ENCODE measurements around the gene EFCAB10.

Gene EFCAB10

GRCh38 chr7:105619590-105619989, 38.3 kb upstream of the EFCAB10 start:
- ATAC-seq, result no peak
- TF ChIP-seq ZC3H10 (CRISPR knock-in tag; IDR thresholded peaks at IDR 0.05), result no peak
- no peak for TF ChIP-seq ZNF8 (CRISPR knock-in tag; IDR thresholded peaks at IDR 0.05)
- no peak for TF ChIP-seq SNAI2 (CRISPR knock-in tag; IDR thresholded peaks at IDR 0.05)
- TF ChIP-seq TOX (CRISPR knock-in tag; IDR thresholded peaks at IDR 0.05; ENCODE audit: borderline replicate concordance), result no peak
- TF ChIP-seq ISL1 (CRISPR knock-in tag; IDR thresholded peaks at IDR 0.05), result no peak
- TF ChIP-seq ZFP30 (CRISPR knock-in tag; IDR thresholded peaks at IDR 0.05), result no peak
- no peak for TF ChIP-seq TCF4 (CRISPR knock-in tag; IDR thresholded peaks at IDR 0.05; ENCODE audit: borderline replicate concordance)
- TF ChIP-seq ZNF565 (CRISPR knock-in tag; conservative IDR thresholded peaks at IDR 0.05; ENCODE audit: low read depth), result no peak
- TF ChIP-seq GLIS3 (CRISPR knock-in tag; IDR thresholded peaks at IDR 0.05), result no peak
- TF ChIP-seq PPARA (CRISPR knock-in tag; IDR thresholded peaks at IDR 0.05; ENCODE audit: borderline replicate concordance), result no peak
- TF ChIP-seq BACH2 (CRISPR knock-in tag; IDR thresholded peaks at IDR 0.05; ENCODE audit: borderline replicate concordance), result no peak

DNA sequence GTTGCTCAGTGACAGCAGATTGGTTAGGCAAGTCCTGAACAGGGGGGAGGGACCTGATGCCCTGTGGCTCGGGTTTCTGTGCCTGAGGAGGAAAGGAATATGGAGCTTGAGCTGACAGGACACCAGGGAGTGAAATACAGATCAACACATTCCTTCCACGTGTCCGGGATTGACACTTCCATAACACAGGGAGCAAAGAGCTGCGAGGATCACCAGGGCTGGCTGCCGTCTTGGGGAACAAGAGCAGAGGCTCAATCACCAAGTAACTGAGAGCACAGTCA, 36.7 kb upstream of the EFCAB10 start:
- TF ChIP-seq BACH2 (CRISPR knock-in tag; IDR thresholded peaks at IDR 0.05; ENCODE audit: borderline replicate concordance), result no peak
- TF ChIP-seq ZNF70 (CRISPR knock-in tag; IDR thresholded peaks at IDR 0.05), result no peak
- TF ChIP-seq ZC3H10 (CRISPR knock-in tag; IDR thresholded peaks at IDR 0.05), result no peak
- no peak for TF ChIP-seq ZNF8 (CRISPR knock-in tag; IDR thresholded peaks at IDR 0.05)

DNA sequence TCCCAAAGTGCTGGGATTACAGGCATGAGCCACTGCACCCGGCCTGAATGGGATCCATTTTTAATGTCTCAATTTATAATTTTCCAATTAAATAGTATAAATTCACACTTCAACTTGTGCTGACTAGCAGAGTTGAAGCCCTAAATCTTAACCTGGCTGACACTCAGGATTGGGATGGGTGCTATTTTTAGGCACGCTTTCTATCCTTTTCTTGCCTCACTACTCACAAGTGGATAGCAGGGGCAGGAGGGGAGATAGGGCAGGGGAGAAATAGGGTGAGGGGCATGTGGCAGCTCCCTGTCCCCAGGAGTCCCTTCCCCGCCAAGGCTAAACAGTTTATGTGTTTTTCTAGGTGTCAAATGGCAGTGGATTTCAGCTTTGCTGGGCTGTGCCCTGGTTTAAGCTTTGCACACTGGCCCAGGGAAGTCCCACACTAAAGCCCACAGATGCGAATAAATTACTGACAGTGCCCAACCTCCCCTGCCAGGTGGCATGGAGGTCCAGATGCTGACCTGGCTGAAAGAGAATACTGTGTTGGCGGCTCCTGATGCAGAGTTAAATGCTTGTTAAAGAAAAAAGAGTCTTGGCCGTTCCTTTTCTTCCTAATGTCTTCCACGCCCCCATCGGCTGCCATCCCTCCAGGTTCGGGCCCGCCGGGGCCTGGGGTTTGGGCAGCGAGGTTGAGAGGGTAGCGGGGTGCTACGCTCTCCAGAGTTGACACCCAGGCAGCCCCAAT, 36.2 kb upstream of the EFCAB10 start:
- ATAC-seq, result no peak
- TF ChIP-seq ZFP3 (CRISPR knock-in tag; IDR thresholded peaks at IDR 0.05), result no peak
- TF ChIP-seq ZC3H10 (CRISPR knock-in tag; IDR thresholded peaks at IDR 0.05), result no peak
- TF ChIP-seq, protein P1, sequence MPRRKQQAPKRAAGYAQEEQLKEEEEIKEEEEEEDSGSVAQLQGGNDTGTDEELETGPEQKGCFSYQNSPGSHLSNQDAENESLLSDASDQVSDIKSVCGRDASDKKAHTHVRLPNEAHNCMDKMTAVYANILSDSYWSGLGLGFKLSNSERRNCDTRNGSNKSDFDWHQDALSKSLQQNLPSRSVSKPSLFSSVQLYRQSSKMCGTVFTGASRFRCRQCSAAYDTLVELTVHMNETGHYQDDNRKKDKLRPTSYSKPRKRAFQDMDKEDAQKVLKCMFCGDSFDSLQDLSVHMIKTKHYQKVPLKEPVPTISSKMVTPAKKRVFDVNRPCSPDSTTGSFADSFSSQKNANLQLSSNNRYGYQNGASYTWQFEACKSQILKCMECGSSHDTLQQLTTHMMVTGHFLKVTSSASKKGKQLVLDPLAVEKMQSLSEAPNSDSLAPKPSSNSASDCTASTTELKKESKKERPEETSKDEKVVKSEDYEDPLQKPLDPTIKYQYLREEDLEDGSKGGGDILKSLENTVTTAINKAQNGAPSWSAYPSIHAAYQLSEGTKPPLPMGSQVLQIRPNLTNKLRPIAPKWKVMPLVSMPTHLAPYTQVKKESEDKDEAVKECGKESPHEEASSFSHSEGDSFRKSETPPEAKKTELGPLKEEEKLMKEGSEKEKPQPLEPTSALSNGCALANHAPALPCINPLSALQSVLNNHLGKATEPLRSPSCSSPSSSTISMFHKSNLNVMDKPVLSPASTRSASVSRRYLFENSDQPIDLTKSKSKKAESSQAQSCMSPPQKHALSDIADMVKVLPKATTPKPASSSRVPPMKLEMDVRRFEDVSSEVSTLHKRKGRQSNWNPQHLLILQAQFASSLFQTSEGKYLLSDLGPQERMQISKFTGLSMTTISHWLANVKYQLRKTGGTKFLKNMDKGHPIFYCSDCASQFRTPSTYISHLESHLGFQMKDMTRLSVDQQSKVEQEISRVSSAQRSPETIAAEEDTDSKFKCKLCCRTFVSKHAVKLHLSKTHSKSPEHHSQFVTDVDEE (CRISPR knock-in tag; IDR thresholded peaks at IDR 0.05), result no peak
- TF ChIP-seq TCF4 (CRISPR knock-in tag; IDR thresholded peaks at IDR 0.05; ENCODE audit: borderline replicate concordance), result no peak
- TF ChIP-seq CSDC2 (CRISPR knock-in tag; IDR thresholded peaks at IDR 0.05), result no peak
- no peak for TF ChIP-seq SNAI2 (CRISPR knock-in tag; IDR thresholded peaks at IDR 0.05)
- TF ChIP-seq ZNF8 (CRISPR knock-in tag; IDR thresholded peaks at IDR 0.05), result no peak
- no peak for TF ChIP-seq ZFP30 (CRISPR knock-in tag; IDR thresholded peaks at IDR 0.05)
- TF ChIP-seq ESRRG (CRISPR knock-in tag; IDR thresholded peaks at IDR 0.05), result no peak
- TF ChIP-seq PPARA (CRISPR knock-in tag; IDR thresholded peaks at IDR 0.05; ENCODE audit: borderline replicate concordance), result no peak
- no peak for TF ChIP-seq TOX (CRISPR knock-in tag; IDR thresholded peaks at IDR 0.05; ENCODE audit: borderline replicate concordance)
- no peak for TF ChIP-seq POU6F1 (CRISPR knock-in tag; IDR thresholded peaks at IDR 0.05; ENCODE audit: borderline replicate concordance, low read depth)
- TF ChIP-seq, protein P2, sequence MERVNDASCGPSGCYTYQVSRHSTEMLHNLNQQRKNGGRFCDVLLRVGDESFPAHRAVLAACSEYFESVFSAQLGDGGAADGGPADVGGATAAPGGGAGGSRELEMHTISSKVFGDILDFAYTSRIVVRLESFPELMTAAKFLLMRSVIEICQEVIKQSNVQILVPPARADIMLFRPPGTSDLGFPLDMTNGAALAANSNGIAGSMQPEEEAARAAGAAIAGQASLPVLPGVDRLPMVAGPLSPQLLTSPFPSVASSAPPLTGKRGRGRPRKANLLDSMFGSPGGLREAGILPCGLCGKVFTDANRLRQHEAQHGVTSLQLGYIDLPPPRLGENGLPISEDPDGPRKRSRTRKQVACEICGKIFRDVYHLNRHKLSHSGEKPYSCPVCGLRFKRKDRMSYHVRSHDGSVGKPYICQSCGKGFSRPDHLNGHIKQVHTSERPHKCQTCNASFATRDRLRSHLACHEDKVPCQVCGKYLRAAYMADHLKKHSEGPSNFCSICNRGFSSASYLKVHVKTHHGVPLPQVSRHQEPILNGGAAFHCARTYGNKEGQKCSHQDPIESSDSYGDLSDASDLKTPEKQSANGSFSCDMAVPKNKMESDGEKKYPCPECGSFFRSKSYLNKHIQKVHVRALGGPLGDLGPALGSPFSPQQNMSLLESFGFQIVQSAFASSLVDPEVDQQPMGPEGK (CRISPR knock-in tag; IDR thresholded peaks at IDR 0.05; ENCODE audit: borderline replicate concordance), result no peak

More for the DNA sequence above, 36.7 kb upstream of the EFCAB10 start:
- ATAC-seq, result no peak

DNA sequence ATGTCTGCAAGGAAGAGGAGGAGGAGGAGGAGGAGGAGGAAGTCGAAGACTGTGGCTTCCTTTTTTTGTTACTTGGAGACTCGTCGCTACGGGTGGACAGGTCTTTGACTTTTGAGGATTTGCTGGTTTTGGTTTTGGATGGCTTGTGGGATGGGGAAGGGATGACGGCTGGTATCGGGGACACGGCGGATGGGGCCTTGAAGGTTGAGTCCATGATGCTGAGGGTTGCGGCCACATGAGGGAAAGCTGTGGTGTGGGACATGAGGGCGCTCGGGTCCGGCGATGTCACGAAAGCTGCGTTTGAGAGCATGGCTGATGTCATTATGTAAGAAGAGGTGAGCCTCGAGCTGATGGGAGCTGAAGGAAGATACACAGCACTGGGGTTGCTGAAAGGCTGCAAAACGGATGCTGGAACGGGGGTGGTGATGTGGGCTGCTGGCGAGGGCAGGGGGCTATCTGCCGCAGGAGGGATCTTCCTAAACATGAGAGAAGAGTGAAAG, 33.1 kb upstream of the EFCAB10 start:
- no peak for ATAC-seq
- TF ChIP-seq SNAI2 (CRISPR knock-in tag; IDR thresholded peaks at IDR 0.05) (no peak), RARB (CRISPR knock-in tag; IDR thresholded peaks at IDR 0.05) (no peak), CSDC2 (CRISPR knock-in tag; IDR thresholded peaks at IDR 0.05) (no peak), ZFP30 (CRISPR knock-in tag; IDR thresholded peaks at IDR 0.05) (no peak), CSRNP3 (CRISPR knock-in tag; IDR thresholded peaks at IDR 0.05) (no peak), ZNF565 (CRISPR knock-in tag; conservative IDR thresholded peaks at IDR 0.05; ENCODE audit: low read depth) (no peak), BACH2 (CRISPR knock-in tag; IDR thresholded peaks at IDR 0.05; ENCODE audit: borderline replicate concordance) (no peak), ARNTL (CRISPR knock-in tag; IDR thresholded peaks at IDR 0.05; ENCODE audit: borderline replicate concordance, low read depth) (no peak), TOX (CRISPR knock-in tag; IDR thresholded peaks at IDR 0.05; ENCODE audit: borderline replicate concordance) (no peak)
- TF ChIP-seq, protein P3, sequence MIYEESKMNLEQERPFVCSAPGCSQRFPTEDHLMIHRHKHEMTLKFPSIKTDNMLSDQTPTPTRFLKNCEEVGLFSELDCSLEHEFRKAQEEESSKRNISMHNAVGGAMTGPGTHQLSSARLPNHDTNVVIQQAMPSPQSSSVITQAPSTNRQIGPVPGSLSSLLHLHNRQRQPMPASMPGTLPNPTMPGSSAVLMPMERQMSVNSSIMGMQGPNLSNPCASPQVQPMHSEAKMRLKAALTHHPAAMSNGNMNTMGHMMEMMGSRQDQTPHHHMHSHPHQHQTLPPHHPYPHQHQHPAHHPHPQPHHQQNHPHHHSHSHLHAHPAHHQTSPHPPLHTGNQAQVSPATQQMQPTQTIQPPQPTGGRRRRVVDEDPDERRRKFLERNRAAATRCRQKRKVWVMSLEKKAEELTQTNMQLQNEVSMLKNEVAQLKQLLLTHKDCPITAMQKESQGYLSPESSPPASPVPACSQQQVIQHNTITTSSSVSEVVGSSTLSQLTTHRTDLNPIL (CRISPR knock-in tag; IDR thresholded peaks at IDR 0.05; ENCODE audit: low read depth), result no peak
- TF ChIP-seq, protein P1 (CRISPR knock-in tag; IDR thresholded peaks at IDR 0.05), result no peak
